CD14-positive monocyte (primary cell): ENCODE data around the gene CFAP97. TPM values are rescaled to one million over a fixed set of nuclear protein-coding genes. Genes with fewer than 3 reads are reported as not detected.
A peak's percentile ranks its signal among the peaks of the same experiment; 100 is the strongest.

ENCODE experiments used
- DNase-seq, 3 donors: peaks; one replicate each; pipeline ENCODE4 v3.0.0-alpha.2; 2011 to 2022
- H2AFZ ChIP-seq: 2 replicates; pipeline ENCODE4 v1.6.0; 2012; ENCODE audit warnings: mild to moderate bottlenecking, low read depth, low read length, inconsistent platforms; ENCODE audit not compliant: insufficient read depth, poor library complexity, severe bottlenecking
- H3K27ac ChIP-seq, 2 donors: 1 replicate in 1 of 2; 2 replicates in 1 of 2; pipeline ENCODE4 v1.5.1; 2012 to 2013; ENCODE audit warnings: low read length in 2 of 2, control low read depth in 1 of 2, inconsistent platforms in 1 of 2, low read depth in 1 of 2, mild to moderate bottlenecking in 1 of 2
- H3K27me3 ChIP-seq, 2 donors: one replicate each; pipeline versions ENCODE4 v1.6.0 to v1.6.1; 2011 to 2013; ENCODE audit warnings: low read length in 2 of 2; ENCODE audit not compliant: control insufficient read depth in 2 of 2, insufficient read depth in 2 of 2
- H3K36me3 ChIP-seq, 2 donors: replicated peaks in 1 of 2; 1 replicate in 1 of 2; 2 replicates in 1 of 2; pipeline versions ENCODE4 v1.5.1 to v1.6.1; 2012 to 2013; ENCODE audit warnings: low read length in 2 of 2, control low read depth in 1 of 2, inconsistent platforms in 1 of 2, mild to moderate bottlenecking in 1 of 2; ENCODE audit not compliant: insufficient read depth in 2 of 2, control insufficient read depth in 1 of 2
- H3K4me1 ChIP-seq, 2 donors: 1 replicate in 1 of 2; 2 replicates in 1 of 2; pipeline versions ENCODE4 v1.5.1 to v1.6.1; 2012 to 2013; ENCODE audit warnings: low read length in 2 of 2, control low read depth in 1 of 2, inconsistent platforms in 1 of 2, mild to moderate bottlenecking in 1 of 2, moderate library complexity in 1 of 2; ENCODE audit not compliant: insufficient read depth in 2 of 2, control insufficient read depth in 1 of 2
- H3K4me2 ChIP-seq: replicated peaks from 2 replicates; pipeline ENCODE3; 2012; ENCODE audit warnings: low read length, moderate library complexity, mild to moderate bottlenecking; ENCODE audit not compliant: poor library complexity, severe bottlenecking; ENCODE audit errors: extremely low read depth
- H3K4me3 ChIP-seq, 3 experiments: fragments of 200-600 bp in 1 of 3; sonication (generic) in 1 of 3; replicated peaks in 1 of 3; 1 replicate in 2 of 3; 2 replicates in 1 of 3; pipeline ENCODE4 v1.5.1; 2011 to 2013; ENCODE audit warnings: low read length in 3 of 3, mild to moderate bottlenecking in 3 of 3, control low read depth in 2 of 3, low read depth in 2 of 3, inconsistent platforms in 1 of 3, moderate library complexity in 1 of 3
- H3K79me2 ChIP-seq: 2 replicates; pipeline ENCODE4 v1.6.0; 2012; ENCODE audit warnings: mild to moderate bottlenecking, control low read depth, inconsistent platforms, low read length, moderate library complexity; ENCODE audit not compliant: insufficient read depth
- H3K9ac ChIP-seq: 2 replicates; pipeline ENCODE4 v1.6.0; 2017; ENCODE audit warnings: low read length, mild to moderate bottlenecking; ENCODE audit not compliant: insufficient read depth, poor library complexity, severe bottlenecking
- H3K9me3 ChIP-seq, 2 donors: replicated peaks in 1 of 2; 1 replicate in 1 of 2; 2 replicates in 1 of 2; pipeline versions ENCODE4 v1.5.1 to v1.6.1; 2012 to 2013; ENCODE audit warnings: low read length in 2 of 2, control low read depth in 1 of 2; ENCODE audit not compliant: control insufficient read depth in 1 of 2, insufficient read depth in 1 of 2
- H4K20me1 ChIP-seq: 2 replicates; pipeline ENCODE4 v1.6.0; 2012; ENCODE audit warnings: mild to moderate bottlenecking, low read length, control low read depth, moderate library complexity; ENCODE audit not compliant: insufficient read depth
- H3K27ac Mint-ChIP-seq, 7 donors: one replicate each; pipeline ENCODE4 v1.8.0; 2020; ENCODE audit warnings: mild to moderate bottlenecking in 7 of 7, mixed read lengths in 7 of 7, moderate library complexity in 6 of 7, inconsistent platforms in 2 of 7
- H3K27me3 Mint-ChIP-seq, 3 donors: one replicate each; pipeline ENCODE4 v1.8.0; 2021 to 2022; ENCODE audit warnings: low read depth in 3 of 3, mild to moderate bottlenecking in 3 of 3, mixed read lengths in 3 of 3, moderate library complexity in 3 of 3, inconsistent platforms in 1 of 3
- H3K36me3 Mint-ChIP-seq, 2 donors: one replicate each; pipeline ENCODE4 v1.8.0; 2020; ENCODE audit warnings: mixed read lengths in 2 of 2, inconsistent platforms in 1 of 2, mild to moderate bottlenecking in 1 of 2
- H3K4me1 Mint-ChIP-seq: one replicate; pipeline ENCODE4 v1.8.0; 2020; ENCODE audit warnings: mild to moderate bottlenecking, mixed read lengths
- H3K4me3 Mint-ChIP-seq, 2 donors: one replicate each; pipeline ENCODE4 v1.8.0; 2020; ENCODE audit warnings: mild to moderate bottlenecking in 2 of 2, mixed read lengths in 2 of 2, moderate library complexity in 1 of 2
- H3K9me3 Mint-ChIP-seq, 7 donors: one replicate each; pipeline ENCODE4 v1.8.0; 2020 to 2022; ENCODE audit warnings: mixed read lengths in 7 of 7, mild to moderate bottlenecking in 6 of 7, moderate library complexity in 6 of 7, inconsistent platforms in 2 of 7
- CTCF ChIP-seq: fragments of 200-600 bp; IDR thresholded peaks from one replicate; pipeline ENCODE4 v1.8.0; 2022; ENCODE audit warnings: antibody characterized with exemption, mild to moderate bottlenecking
- WGBS: methylation state at CpG from one replicate; pipeline ENCODE4 v1.1.5; 2013; ENCODE audit warnings: missing lambda C conversion rate; ENCODE audit not compliant: insufficient coverage; 5-methylcytosine and 5-hydroxymethylcytosine counted together
- intact Hi-C, 2 donors: fragments of 100-400 bp; cut with micrococcal nuclease; formaldehyde crosslinking; loops; one replicate each; pipeline versions ENCODE4 v1.15.0 to v1.15.1; 2023
- polyA plus RNA-seq, 3 donors: library from polyadenylated mRNA; depleted of rRNA in 1 of 3; unstranded in 2 of 3; stranded (reverse) in 1 of 3; fragments of 300-500 nt in 2 of 3; fragments of >200 nt in 1 of 3; fragmentation: Illumina TruSeq in 2 of 3; gene quantifications; 1 replicate in 2 of 3; 2 replicates in 1 of 3; pipeline ENCODE4 v1.2.3, GENCODE V29; 2012 to 2021

Gene CFAP97
- polyA plus RNA-seq, 3 donors: 2.7 to 16.8 (median 12.3) TPM

GRCh38 chr4:185167234-185167633 is 36.6 kb downstream of the CFAP97 start:
- 100% methylated on average over 5 of the region's 9 CpGs for WGBS
- Histone ChIP-seq H3K36me3 (peaks cover 3 to 23% of the 10 kb centered on the region in 2 donors), H3K9ac (no peak overlapping the region), H2AFZ (no peak overlapping the region), H3K9me3 (no peaks in the 10 kb centered on the region), H3K27me3 (no peaks in the 10 kb centered on the region), H3K79me2 (no peaks in the 10 kb centered on the region), H3K4me1 (peaks cover 0 to 4% of the 10 kb centered on the region in 2 donors), H3K4me3 (no peak overlapping the region), H3K4me2 (no peak overlapping the region), H3K27ac (no peak overlapping the region), H4K20me1 (no peaks in the 10 kb centered on the region)
- intact Hi-C loops: no loop called here
- Mint-ChIP-seq H3K36me3 (peaks cover 39 to 42% of the 10 kb centered on the region in 2 donors), H3K4me1 (peaks cover 11% of the 10 kb centered on the region), H3K9me3 (peaks cover 0 to 6% (median 0%) of the 10 kb centered on the region in 7 donors), H3K27me3 (peaks cover 1 to 4% (median 2%) of the 10 kb centered on the region in 3 donors), H3K4me3 (peak overlapping the region in 1 of 2 donors; percentile 55), H3K27ac (no peak overlapping the region)
- TF ChIP-seq CTCF: no peak
- DNase-seq: no peak

GRCh38 chr4:185165605-185166063 is 38.2 kb downstream of the CFAP97 start:
- Mint-ChIP-seq H3K36me3 (peaks cover 44 to 51% of the 10 kb centered on the region in 2 donors), H3K4me3 (no peak overlapping the region), H3K27me3 (peaks cover 3 to 4% (median 3%) of the 10 kb centered on the region in 3 donors), H3K4me1 (peaks cover 11% of the 10 kb centered on the region), H3K27ac (peak overlapping the region in 1 of 7 donors; percentile 9), H3K9me3 (peaks cover 0 to 6% (median 0%) of the 10 kb centered on the region in 7 donors)
- Histone ChIP-seq H4K20me1 (no peaks in the 10 kb centered on the region), H3K27ac (no peak overlapping the region), H3K36me3 (peaks cover 4 to 29% of the 10 kb centered on the region in 2 donors), H3K4me2 (no peak overlapping the region), H3K27me3 (no peaks in the 10 kb centered on the region), H3K9ac (no peak overlapping the region), H2AFZ (no peak overlapping the region), H3K4me1 (peaks cover 0 to 4% of the 10 kb centered on the region in 2 donors), H3K4me3 (no peak overlapping the region), H3K9me3 (no peaks in the 10 kb centered on the region), H3K79me2 (no peaks in the 10 kb centered on the region)
- intact Hi-C loops: no loop called here
- no peak for TF ChIP-seq CTCF
- DNase-seq: no peak
- no CpG with 5 or more reads among the region's 2 CpGs for WGBS
